GM18502 (cell line): ENCODE results near the gene NRP2.
A peak's percentile ranks its signal among the peaks of the same experiment; 100 is the strongest.

Experiments
- ATAC-seq: cut with Tn5 transposase; IDR thresholded peaks from one replicate; pipeline ENCODE4 v1.9.1; 2021; ENCODE audit warnings: mild to moderate bottlenecking; ENCODE audit not compliant: unreplicated experiment, poor library complexity

The NRP2 gene, protein sequence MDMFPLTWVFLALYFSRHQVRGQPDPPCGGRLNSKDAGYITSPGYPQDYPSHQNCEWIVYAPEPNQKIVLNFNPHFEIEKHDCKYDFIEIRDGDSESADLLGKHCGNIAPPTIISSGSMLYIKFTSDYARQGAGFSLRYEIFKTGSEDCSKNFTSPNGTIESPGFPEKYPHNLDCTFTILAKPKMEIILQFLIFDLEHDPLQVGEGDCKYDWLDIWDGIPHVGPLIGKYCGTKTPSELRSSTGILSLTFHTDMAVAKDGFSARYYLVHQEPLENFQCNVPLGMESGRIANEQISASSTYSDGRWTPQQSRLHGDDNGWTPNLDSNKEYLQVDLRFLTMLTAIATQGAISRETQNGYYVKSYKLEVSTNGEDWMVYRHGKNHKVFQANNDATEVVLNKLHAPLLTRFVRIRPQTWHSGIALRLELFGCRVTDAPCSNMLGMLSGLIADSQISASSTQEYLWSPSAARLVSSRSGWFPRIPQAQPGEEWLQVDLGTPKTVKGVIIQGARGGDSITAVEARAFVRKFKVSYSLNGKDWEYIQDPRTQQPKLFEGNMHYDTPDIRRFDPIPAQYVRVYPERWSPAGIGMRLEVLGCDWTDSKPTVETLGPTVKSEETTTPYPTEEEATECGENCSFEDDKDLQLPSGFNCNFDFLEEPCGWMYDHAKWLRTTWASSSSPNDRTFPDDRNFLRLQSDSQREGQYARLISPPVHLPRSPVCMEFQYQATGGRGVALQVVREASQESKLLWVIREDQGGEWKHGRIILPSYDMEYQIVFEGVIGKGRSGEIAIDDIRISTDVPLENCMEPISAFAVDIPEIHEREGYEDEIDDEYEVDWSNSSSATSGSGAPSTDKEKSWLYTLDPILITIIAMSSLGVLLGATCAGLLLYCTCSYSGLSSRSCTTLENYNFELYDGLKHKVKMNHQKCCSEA

DNA sequence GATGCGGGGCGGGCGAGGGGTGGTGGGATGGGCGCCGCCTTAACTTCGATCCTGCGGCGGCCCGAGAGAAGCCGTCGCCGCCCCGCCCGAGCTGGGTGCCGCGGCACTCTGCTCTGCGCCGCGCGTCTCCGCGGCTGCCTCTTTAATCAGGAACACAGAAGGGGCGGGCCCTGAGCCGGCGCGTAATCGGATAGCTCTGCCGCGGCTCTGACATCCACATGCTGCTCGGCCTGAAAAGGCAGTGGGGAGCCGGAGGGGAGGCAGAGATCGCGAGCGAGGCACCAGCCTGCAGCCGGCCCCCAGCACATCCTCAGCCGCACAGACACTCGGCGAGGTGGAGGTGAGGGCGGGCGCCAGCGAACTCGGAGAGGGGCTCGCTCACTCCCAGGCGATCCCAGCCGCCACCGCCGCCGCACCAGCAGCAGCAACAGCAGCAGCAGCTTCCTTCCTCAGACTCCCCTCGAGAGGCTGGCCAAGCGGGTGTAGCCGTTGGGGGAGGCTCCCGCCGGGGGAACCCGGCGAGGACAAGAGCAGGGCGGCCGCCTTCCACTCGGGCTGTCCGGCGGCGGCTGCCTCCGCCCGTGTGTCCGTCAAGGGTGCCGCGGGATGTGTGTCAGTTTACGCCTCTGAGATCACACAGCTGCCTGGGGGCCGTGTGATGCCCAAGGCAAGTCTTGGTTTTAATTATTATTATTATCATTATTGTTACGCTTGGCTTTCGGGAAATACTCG is at the start of gene NRP2:
NRP2 (plus strand) TSS at position 263 of the 732 bp plus-strand sequence. CDS start 790 bp downstream, outside the sequence.
- peak; percentile 76 for ATAC-seq

DNA sequence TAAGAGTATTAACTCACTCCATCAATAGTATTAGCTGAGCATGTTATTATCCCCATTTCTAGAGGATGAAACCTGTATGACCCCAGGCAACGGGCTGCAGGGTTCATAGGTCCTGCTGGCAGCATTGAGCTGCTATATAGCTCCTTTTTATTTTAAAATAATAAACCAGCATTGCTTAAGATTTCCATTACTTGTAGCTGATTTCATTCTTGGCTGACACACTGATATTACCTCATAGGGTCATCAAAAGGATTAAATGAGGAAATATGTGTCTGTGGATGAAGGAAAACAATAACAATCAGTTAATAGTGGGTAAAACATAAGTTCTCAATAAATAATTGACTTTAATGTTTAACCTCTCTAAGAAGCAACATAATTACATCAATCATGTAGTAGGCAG is 48.3 kb upstream of the NRP2 start:
- ATAC-seq = no peak

GRCh38 chr2:205636549-205637319 is 45.6 kb upstream of the NRP2 start:
- no peak for ATAC-seq

- ATAC-seq = no peak
Measured at GRCh38 chr2:205637320-205637602, 45.0 kb upstream of the NRP2 start.

- ATAC-seq = no peak
Measured at GRCh38 chr2:205637779-205638503, 44.4 kb upstream of the NRP2 start.

DNA sequence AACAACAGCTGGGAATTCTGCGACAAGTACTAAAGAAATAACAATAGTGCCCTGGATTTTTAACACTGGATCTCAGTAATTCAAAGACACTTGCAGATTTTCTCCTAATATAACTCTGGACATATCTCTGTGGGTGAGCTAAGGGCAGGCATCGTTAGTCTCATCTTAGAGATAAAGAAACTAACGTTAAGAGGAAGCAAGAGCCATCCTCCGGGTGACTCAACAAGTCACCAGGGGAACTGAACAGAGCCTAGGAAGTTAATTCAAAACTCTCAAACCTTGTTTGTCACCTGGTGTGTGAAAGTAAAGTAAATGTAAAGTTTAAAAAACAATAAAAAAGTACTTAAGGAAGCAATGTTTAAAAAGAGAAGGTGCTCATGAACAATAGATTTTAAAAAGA is 41.6 kb upstream of the NRP2 start:
- peak; percentile 51 for ATAC-seq

GRCh38 chr2:205642599-205643356 is 39.5 kb upstream of the NRP2 start:
- ATAC-seq = no peak

DNA sequence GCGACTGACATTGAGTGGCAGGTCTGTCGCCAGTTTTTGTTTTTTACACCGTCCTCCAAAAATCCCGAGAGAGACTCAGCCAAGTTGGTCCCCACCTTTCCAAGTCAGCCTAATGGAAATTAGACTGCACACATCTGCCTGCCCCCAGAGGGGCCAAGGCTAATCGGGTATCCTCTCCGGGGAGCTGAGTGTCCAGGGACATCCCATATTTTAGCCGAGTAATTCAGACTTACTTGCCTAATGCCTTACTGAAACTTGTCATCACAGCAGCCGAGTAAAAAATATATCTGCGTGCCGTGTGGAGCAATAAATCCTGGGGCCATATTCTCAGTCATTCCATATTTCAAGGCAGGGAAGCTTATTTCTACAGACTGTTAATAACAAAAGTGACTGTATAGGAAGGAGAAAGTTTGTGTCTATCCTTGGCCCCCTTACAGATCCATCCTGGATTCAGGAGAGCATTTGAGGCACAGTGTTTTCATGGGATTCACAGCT is 38.9 kb upstream of the NRP2 start:
- ATAC-seq = no peak

DNA sequence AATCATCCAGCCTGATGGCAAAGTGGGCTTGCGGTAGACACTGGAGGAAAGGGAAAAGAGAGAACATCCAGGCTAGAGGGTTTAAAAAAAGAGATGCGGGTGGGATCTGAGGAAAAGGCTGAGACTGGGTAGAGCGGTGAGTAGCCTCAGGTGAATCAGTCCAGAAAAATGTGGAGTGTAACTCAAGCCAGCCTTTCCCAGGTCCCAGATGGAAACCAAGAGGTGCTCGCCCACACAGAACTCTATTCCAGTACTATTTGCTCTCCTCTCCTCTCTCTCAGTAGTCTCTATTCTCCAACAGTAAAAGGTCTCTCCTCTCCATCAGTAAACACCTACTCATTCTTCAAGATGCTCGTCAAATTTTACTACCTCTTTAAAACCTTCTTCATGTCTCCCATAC is 38.3 kb upstream of the NRP2 start:
- no peak for ATAC-seq

DNA sequence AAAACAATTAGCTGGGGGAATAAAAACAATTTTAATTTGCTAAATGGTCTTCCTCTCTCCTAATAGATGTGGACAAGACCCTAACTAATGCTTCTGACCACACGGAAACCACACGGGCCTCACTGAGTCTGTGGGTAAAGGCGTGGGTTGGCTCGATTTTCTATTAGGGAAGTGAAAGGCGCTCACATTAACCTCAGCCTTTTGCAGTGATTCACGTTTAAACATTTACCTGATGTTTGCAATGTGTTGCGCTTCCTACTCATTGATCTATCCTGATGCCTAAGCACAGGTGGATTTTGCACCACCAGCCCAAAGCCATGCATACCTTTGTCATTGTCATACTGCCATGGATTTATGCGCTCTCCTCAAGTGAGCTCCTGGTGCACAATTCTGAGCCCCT is 35.6 kb upstream of the NRP2 start:
- ATAC-seq = peak; percentile 98

GRCh38 chr2:205650450-205650849 is 31.9 kb upstream of the NRP2 start:
- no peak for ATAC-seq

DNA sequence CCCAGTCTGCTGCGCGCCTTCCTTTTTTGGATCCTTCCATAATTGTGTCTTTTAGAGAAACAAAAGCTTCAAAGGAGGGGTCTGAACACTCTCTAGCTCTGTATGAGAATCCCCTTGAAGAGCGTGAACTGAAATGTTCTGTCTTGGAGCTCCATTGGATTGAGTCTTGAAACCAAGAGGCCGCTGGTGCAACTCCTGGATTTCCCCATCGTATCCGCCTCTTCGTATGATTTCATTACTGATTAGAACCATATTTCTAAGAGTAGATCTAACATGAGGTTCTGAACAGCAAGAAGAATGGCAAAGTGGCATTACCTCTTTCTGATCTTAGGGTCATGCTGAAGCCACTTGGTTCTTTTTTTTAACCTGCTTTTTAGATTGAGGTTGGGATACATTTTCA is 31.4 kb upstream of the NRP2 start:
- no peak for ATAC-seq

GRCh38 chr2:205651719-205652118 is 30.6 kb upstream of the NRP2 start:
- peak; percentile 44 for ATAC-seq

- ATAC-seq = no peak
Measured at GRCh38 chr2:205654878-205655605, 27.3 kb upstream of the NRP2 start.

GRCh38 chr2:205655779-205656456 is 26.4 kb upstream of the NRP2 start:
- ATAC-seq = no peak

GRCh38 chr2:205656461-205656860 is 25.8 kb upstream of the NRP2 start:
- no peak for ATAC-seq

GRCh38 chr2:205656941-205657340 is 25.4 kb upstream of the NRP2 start:
- ATAC-seq = no peak
